ENCODE results near the gene HIP1.

- no peak for TF ChIP-seq CTCF (IDR thresholded peaks at IDR 0.05)
- no peak for TF ChIP-seq POLR2AphosphoS5 (IDR thresholded peaks at IDR 0.05; ENCODE audit: insufficient read depth in 1 of 2, low read depth in 1 of 2)
- no peak for TF ChIP-seq POLR2A (IDR thresholded peaks at IDR 0.05)
These were observed 134.3 kb downstream of the HIP1 start for GRCh38 chr7:75604408-75604807.
